ENCODE measurements around the gene MSANTD3.

The MSANTD3 gene

GRCh38 chr9:100465761-100466160 is 38.8 kb downstream of the MSANTD3 start:
- DNase-seq (ENCODE audit: low read depth in 2 of 2), result no peak

GRCh38 chr9:100466171-100466828 is 39.4 kb downstream of the MSANTD3 start:
- no peak for DNase-seq (ENCODE audit: low read depth in 2 of 2)

GRCh38 chr9:100466829-100467221 is 39.9 kb downstream of the MSANTD3 start:
- no peak for DNase-seq (ENCODE audit: low read depth in 2 of 2)

GRCh38 chr9:100468041-100468440 is 41.1 kb downstream of the MSANTD3 start:
- no peak for DNase-seq (ENCODE audit: low read depth in 2 of 2)

- DNase-seq (ENCODE audit: low read depth in 2 of 2), result no peak
These were observed 45.3 kb downstream of the MSANTD3 start for GRCh38 chr9:100472268-100472667.

- peak; percentile 48 to 49 for DNase-seq (ENCODE audit: low read depth in 2 of 2)
These were observed 45.9 kb downstream of the MSANTD3 start, which contains the start of gene TMEFF1 for GRCh38 chr9:100472788-100473275. Gene TMEFF1, plus strand, starts transcription at chr9:100473149. Its CDS starts 396 bp downstream, at chr9:100473545.

- DNase-seq (ENCODE audit: low read depth in 2 of 2), result peak; percentile 22 to 38
These were observed 46.5 kb downstream of the MSANTD3 start for GRCh38 chr9:100473276-100474081.

- DNase-seq (ENCODE audit: low read depth in 2 of 2), result no peak
These were observed 47.4 kb downstream of the MSANTD3 start for GRCh38 chr9:100474082-100474923.

- DNase-seq (ENCODE audit: low read depth in 2 of 2), result no peak
These were observed 48.0 kb downstream of the MSANTD3 start for GRCh38 chr9:100474924-100475276.

- no peak for DNase-seq (ENCODE audit: low read depth in 2 of 2)
These were observed 50.3 kb downstream of the MSANTD3 start for GRCh38 chr9:100477241-100477640.

GRCh38 chr9:100478192-100478591 is 51.2 kb downstream of the MSANTD3 start:
- no peak for DNase-seq (ENCODE audit: low read depth in 2 of 2)

- DNase-seq (ENCODE audit: low read depth in 2 of 2), result no peak
These were observed 52.9 kb downstream of the MSANTD3 start for GRCh38 chr9:100479820-100480219.

GRCh38 chr9:100485196-100485595 is 58.3 kb downstream of the MSANTD3 start:
- no peak for DNase-seq (ENCODE audit: low read depth in 2 of 2)

- no peak for DNase-seq (ENCODE audit: low read depth in 2 of 2)
These were observed 59.7 kb downstream of the MSANTD3 start for GRCh38 chr9:100486479-100487176.

- no peak for DNase-seq (ENCODE audit: low read depth in 2 of 2)
These were observed 61.2 kb downstream of the MSANTD3 start for GRCh38 chr9:100488177-100488576.

- no peak for DNase-seq (ENCODE audit: low read depth in 2 of 2)
These were observed 62.9 kb downstream of the MSANTD3 start for GRCh38 chr9:100489836-100490235.

- no peak for DNase-seq (ENCODE audit: low read depth in 2 of 2)
These were observed 66.0 kb downstream of the MSANTD3 start for GRCh38 chr9:100492952-100493351.

- DNase-seq (ENCODE audit: low read depth in 2 of 2), result no peak
These were observed 71.6 kb downstream of the MSANTD3 start for GRCh38 chr9:100498592-100498991.

GRCh38 chr9:100499460-100499859 is 72.5 kb downstream of the MSANTD3 start:
- DNase-seq (ENCODE audit: low read depth in 2 of 2), result no peak

GRCh38 chr9:100499866-100500265 is 72.9 kb downstream of the MSANTD3 start:
- no peak for DNase-seq (ENCODE audit: low read depth in 2 of 2)

Measured in stimulated activated CD4-positive, alpha-beta T cell treated with anti-CD3 and anti-CD28 coated beads, Interleukin-4, amount 100 ng/mL, for 48 hours (primary cell).